C4-2B (cell line): ENCODE measurements around the gene OXNAD1.

Source experiments
- ZFX ChIP-seq: fragments of 450-650 bp; IDR thresholded peaks from 2 replicates; pipeline ENCODE4 v1.6.1; 2017
- TF ChIP-seq, protein P1 (sequence below): fragments of 450-650 bp; conservative IDR thresholded peaks from 2 replicates; pipeline ENCODE4 v1.5.1; 2017; ENCODE audit warnings: mild to moderate bottlenecking

DNA sequence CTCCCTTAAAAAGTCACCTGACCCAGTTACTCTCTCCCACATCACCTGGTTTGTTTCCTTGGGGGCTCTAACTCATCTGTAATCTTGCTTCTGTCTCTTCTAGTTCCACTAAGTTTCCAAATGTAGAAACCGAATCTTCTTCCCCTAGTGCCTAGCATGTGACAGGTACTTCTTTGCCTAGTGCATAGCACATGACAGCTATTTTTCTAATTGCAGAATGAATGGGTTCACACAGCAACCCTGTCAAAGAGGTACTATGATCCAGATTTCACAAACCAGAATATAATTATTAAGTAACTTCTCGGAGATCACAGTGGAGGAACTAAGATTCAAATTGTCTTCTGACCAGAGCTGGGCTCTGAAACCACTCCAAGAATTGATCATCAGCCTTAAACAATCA is 7.7 kb upstream of the OXNAD1 start:
- TF ChIP-seq, protein P1, sequence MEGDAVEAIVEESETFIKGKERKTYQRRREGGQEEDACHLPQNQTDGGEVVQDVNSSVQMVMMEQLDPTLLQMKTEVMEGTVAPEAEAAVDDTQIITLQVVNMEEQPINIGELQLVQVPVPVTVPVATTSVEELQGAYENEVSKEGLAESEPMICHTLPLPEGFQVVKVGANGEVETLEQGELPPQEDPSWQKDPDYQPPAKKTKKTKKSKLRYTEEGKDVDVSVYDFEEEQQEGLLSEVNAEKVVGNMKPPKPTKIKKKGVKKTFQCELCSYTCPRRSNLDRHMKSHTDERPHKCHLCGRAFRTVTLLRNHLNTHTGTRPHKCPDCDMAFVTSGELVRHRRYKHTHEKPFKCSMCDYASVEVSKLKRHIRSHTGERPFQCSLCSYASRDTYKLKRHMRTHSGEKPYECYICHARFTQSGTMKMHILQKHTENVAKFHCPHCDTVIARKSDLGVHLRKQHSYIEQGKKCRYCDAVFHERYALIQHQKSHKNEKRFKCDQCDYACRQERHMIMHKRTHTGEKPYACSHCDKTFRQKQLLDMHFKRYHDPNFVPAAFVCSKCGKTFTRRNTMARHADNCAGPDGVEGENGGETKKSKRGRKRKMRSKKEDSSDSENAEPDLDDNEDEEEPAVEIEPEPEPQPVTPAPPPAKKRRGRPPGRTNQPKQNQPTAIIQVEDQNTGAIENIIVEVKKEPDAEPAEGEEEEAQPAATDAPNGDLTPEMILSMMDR = no peak
- no peak for TF ChIP-seq ZFX
